GM23248 (cell line): ENCODE measurements around the gene PRKCE.

Source experiments
- EZH2 ChIP-seq: fragments of 200-600 bp; sonication (generic); IDR thresholded peaks from 2 replicates; pipeline ENCODE4 v1.6.1; 2018; ENCODE audit warnings: antibody characterized with exemption, mild to moderate bottlenecking; ENCODE audit not compliant: insufficient read depth, poor library complexity, severe bottlenecking
- EZH2phosphoT487 ChIP-seq: fragments of 200-600 bp; sonication (generic); IDR thresholded peaks from 2 replicates; pipeline ENCODE4 v1.6.1; 2018; ENCODE audit warnings: antibody characterized with exemption, moderate library complexity, mild to moderate bottlenecking, low read depth; ENCODE audit not compliant: insufficient read depth

- no peak for TF ChIP-seq EZH2
- TF ChIP-seq EZH2phosphoT487, result no peak
Observed at GRCh38 chr2:46147626-46148368, 496.3 kb downstream of the PRKCE start.
